ENCODE data around the gene APBA2.

DNA sequence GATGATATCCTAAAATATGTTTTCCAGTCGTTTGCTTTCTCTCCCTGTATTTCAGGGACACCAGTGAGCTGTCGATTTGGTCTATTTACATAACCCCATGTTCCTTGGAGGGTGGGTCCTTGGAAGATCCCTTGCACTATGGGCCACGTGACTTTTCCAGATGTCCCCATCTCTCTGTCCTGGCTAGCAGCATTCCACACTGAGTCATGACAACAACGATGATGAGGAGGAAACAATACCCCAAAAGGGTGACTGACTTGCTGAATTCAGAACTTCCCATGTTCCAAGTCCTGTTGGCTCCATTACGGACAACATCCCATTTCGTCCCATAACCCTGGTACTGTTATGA is 249.5 kb downstream of the APBA2 start:
- TF ChIP-seq, protein P1, sequence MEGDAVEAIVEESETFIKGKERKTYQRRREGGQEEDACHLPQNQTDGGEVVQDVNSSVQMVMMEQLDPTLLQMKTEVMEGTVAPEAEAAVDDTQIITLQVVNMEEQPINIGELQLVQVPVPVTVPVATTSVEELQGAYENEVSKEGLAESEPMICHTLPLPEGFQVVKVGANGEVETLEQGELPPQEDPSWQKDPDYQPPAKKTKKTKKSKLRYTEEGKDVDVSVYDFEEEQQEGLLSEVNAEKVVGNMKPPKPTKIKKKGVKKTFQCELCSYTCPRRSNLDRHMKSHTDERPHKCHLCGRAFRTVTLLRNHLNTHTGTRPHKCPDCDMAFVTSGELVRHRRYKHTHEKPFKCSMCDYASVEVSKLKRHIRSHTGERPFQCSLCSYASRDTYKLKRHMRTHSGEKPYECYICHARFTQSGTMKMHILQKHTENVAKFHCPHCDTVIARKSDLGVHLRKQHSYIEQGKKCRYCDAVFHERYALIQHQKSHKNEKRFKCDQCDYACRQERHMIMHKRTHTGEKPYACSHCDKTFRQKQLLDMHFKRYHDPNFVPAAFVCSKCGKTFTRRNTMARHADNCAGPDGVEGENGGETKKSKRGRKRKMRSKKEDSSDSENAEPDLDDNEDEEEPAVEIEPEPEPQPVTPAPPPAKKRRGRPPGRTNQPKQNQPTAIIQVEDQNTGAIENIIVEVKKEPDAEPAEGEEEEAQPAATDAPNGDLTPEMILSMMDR (IDR thresholded peaks at IDR 0.05) = no peak
- no peak for TF ChIP-seq POLR2A (IDR thresholded peaks at IDR 0.05)

Data from tibial nerve (tissue), 3 donors.